NCI-H748 treated with DMSO at 0.1 percent for 48 hours (cell line): Measurements from ENCODE around the gene LRCH1.

ENCODE experiments used
- DNase-seq: peaks from one replicate; lab custom pipeline; 2025; lab: John Stamatoyannopoulos, UW

Gene LRCH1

GRCh38 chr13:46594374-46595078, 41.6 kb downstream of the LRCH1 start:
- DNase-seq = no peak

- no peak for DNase-seq
Measured at GRCh38 chr13:46595136-46595884, 42.3 kb downstream of the LRCH1 start.

- no peak for DNase-seq
Measured at GRCh38 chr13:46595885-46596275, 42.9 kb downstream of the LRCH1 start.

GRCh38 chr13:46596466-46596865, 43.5 kb downstream of the LRCH1 start:
- DNase-seq = no peak

GRCh38 chr13:46598140-46598819, 45.3 kb downstream of the LRCH1 start:
- DNase-seq = no peak

GRCh38 chr13:46598820-46599180, 45.8 kb downstream of the LRCH1 start:
- no peak for DNase-seq

- DNase-seq = no peak
Measured at GRCh38 chr13:46600943-46601311, 48.0 kb downstream of the LRCH1 start.

GRCh38 chr13:46602531-46602930, 49.6 kb downstream of the LRCH1 start:
- no peak for DNase-seq

- no peak for DNase-seq
Measured at GRCh38 chr13:46603165-46603603, 50.2 kb downstream of the LRCH1 start.

- no peak for DNase-seq
Measured at GRCh38 chr13:46604226-46604990, 51.4 kb downstream of the LRCH1 start.

- no peak for DNase-seq
Measured at GRCh38 chr13:46605076-46605824, 52.3 kb downstream of the LRCH1 start.

- DNase-seq = no peak
Measured at GRCh38 chr13:46605825-46606554, 53.0 kb downstream of the LRCH1 start.

- no peak for DNase-seq
Measured at GRCh38 chr13:46606970-46607369, 54.0 kb downstream of the LRCH1 start.

GRCh38 chr13:46607768-46608564, 55.0 kb downstream of the LRCH1 start:
- no peak for DNase-seq

GRCh38 chr13:46609052-46609451, 56.1 kb downstream of the LRCH1 start:
- DNase-seq = no peak

GRCh38 chr13:46609726-46610125, 56.8 kb downstream of the LRCH1 start:
- no peak for DNase-seq

- no peak for DNase-seq
Measured at GRCh38 chr13:46612267-46612666, 59.3 kb downstream of the LRCH1 start.

- DNase-seq = no peak
Measured at GRCh38 chr13:46613409-46614049, 60.6 kb downstream of the LRCH1 start.

GRCh38 chr13:46614582-46614981, 61.6 kb downstream of the LRCH1 start:
- no peak for DNase-seq
